ENCODE measurements around the gene CSMD2. TPM values are rescaled to one million over a fixed set of nuclear protein-coding genes. Genes with fewer than 3 reads are reported as not detected.

The CSMD2 gene
- total and polyA plus RNA-seq, 2 experiments from 2014 or later, result 5.3 to 16.6 TPM

- Histone ChIP-seq H3K9me2 (ENCODE audit: insufficient read depth) (no peaks in the 10 kb centered on the region), H3K4me1 (ENCODE audit: insufficient read depth) (no peaks in the 10 kb centered on the region), H3K36me3 (ENCODE audit: insufficient read depth) (no peaks in the 10 kb centered on the region), H4K20me1 (replicated peaks; ENCODE audit: insufficient read depth) (no peaks in the 10 kb centered on the region; the same call in 1 of the 2 replicates), H3K27me3 (ENCODE audit: insufficient read depth) (no peaks in the 10 kb centered on the region), H3K4me3 (no peak overlapping the region), H2AFZ (no peak overlapping the region), H3K4me2 (no peak overlapping the region), H3K79me2 (replicated peaks; ENCODE audit: insufficient read depth) (no peaks in the 10 kb centered on the region), H3F3A (replicated peaks; ENCODE audit: low read depth) (no peaks in the 10 kb centered on the region), H3K27ac (ENCODE audit: low read depth) (no peak overlapping the region)
- ATAC-seq, result no peak
- TF ChIP-seq NANOG (IDR thresholded peaks at IDR 0.05; ENCODE audit: borderline replicate concordance), result no peak
- TF ChIP-seq STAT1 (IDR thresholded peaks at IDR 0.05; ENCODE audit: unreplicated experiment), result no peak
- TF ChIP-seq EZH2 (IDR thresholded peaks at IDR 0.05; ENCODE audit: low read depth, unreplicated experiment), result no peak
- TF ChIP-seq ETS1 (IDR thresholded peaks at IDR 0.05), result no peak
- TF ChIP-seq, protein P1, sequence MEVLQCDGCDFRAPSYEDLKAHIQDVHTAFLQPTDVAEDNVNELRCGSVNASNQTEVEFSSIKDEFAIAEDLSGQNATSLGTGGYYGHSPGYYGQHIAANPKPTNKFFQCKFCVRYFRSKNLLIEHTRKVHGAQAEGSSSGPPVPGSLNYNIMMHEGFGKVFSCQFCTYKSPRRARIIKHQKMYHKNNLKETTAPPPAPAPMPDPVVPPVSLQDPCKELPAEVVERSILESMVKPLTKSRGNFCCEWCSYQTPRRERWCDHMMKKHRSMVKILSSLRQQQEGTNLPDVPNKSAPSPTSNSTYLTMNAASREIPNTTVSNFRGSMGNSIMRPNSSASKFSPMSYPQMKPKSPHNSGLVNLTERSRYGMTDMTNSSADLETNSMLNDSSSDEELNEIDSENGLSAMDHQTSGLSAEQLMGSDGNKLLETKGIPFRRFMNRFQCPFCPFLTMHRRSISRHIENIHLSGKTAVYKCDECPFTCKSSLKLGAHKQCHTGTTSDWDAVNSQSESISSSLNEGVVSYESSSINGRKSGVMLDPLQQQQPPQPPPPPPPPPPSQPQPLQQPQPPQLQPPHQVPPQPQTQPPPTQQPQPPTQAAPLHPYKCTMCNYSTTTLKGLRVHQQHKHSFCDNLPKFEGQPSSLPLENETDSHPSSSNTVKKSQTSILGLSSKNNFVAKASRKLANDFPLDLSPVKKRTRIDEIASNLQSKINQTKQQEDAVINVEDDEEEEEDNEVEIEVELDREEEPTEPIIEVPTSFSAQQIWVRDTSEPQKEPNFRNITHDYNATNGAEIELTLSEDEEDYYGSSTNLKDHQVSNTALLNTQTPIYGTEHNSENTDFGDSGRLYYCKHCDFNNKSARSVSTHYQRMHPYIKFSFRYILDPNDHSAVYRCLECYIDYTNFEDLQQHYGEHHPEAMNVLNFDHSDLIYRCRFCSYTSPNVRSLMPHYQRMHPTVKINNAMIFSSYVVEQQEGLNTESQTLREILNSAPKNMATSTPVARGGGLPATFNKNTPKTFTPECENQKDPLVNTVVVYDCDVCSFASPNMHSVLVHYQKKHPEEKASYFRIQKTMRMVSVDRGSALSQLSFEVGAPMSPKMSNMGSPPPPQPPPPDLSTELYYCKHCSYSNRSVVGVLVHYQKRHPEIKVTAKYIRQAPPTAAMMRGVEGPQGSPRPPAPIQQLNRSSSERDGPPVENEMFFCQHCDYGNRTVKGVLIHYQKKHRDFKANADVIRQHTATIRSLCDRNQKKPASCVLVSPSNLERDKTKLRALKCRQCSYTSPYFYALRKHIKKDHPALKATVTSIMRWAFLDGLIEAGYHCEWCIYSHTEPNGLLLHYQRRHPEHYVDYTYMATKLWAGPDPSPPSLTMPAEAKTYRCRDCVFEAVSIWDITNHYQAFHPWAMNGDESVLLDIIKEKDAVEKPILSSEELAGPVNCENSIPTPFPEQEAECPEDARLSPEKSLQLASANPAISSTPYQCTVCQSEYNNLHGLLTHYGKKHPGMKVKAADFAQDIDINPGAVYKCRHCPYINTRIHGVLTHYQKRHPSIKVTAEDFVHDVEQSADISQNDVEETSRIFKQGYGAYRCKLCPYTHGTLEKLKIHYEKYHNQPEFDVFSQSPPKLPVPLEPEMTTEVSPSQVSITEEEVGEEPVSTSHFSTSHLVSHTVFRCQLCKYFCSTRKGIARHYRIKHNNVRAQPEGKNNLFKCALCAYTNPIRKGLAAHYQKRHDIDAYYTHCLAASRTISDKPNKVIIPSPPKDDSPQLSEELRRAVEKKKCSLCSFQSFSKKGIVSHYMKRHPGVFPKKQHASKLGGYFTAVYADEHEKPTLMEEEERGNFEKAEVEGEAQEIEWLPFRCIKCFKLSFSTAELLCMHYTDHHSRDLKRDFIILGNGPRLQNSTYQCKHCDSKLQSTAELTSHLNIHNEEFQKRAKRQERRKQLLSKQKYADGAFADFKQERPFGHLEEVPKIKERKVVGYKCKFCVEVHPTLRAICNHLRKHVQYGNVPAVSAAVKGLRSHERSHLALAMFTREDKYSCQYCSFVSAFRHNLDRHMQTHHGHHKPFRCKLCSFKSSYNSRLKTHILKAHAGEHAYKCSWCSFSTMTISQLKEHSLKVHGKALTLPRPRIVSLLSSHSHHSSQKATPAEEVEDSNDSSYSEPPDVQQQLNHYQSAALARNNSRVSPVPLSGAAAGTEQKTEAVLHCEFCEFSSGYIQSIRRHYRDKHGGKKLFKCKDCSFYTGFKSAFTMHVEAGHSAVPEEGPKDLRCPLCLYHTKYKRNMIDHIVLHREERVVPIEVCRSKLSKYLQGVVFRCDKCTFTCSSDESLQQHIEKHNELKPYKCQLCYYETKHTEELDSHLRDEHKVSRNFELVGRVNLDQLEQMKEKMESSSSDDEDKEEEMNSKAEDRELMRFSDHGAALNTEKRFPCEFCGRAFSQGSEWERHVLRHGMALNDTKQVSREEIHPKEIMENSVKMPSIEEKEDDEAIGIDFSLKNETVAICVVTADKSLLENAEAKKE (CRISPR knock-in tag; IDR thresholded peaks at IDR 0.05), result no peak
- TF ChIP-seq, protein P2, sequence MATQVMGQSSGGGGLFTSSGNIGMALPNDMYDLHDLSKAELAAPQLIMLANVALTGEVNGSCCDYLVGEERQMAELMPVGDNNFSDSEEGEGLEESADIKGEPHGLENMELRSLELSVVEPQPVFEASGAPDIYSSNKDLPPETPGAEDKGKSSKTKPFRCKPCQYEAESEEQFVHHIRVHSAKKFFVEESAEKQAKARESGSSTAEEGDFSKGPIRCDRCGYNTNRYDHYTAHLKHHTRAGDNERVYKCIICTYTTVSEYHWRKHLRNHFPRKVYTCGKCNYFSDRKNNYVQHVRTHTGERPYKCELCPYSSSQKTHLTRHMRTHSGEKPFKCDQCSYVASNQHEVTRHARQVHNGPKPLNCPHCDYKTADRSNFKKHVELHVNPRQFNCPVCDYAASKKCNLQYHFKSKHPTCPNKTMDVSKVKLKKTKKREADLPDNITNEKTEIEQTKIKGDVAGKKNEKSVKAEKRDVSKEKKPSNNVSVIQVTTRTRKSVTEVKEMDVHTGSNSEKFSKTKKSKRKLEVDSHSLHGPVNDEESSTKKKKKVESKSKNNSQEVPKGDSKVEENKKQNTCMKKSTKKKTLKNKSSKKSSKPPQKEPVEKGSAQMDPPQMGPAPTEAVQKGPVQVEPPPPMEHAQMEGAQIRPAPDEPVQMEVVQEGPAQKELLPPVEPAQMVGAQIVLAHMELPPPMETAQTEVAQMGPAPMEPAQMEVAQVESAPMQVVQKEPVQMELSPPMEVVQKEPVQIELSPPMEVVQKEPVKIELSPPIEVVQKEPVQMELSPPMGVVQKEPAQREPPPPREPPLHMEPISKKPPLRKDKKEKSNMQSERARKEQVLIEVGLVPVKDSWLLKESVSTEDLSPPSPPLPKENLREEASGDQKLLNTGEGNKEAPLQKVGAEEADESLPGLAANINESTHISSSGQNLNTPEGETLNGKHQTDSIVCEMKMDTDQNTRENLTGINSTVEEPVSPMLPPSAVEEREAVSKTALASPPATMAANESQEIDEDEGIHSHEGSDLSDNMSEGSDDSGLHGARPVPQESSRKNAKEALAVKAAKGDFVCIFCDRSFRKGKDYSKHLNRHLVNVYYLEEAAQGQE (IDR thresholded peaks at IDR 0.05; ENCODE audit: unreplicated experiment), result no peak
- no peak for TF ChIP-seq CREB1 (CRISPR knock-in tag; IDR thresholded peaks at IDR 0.05; ENCODE audit: low read depth)
- no peak for TF ChIP-seq ZNF331 (CRISPR knock-in tag; IDR thresholded peaks at IDR 0.05; ENCODE audit: low read depth)
- TF ChIP-seq, protein P3, sequence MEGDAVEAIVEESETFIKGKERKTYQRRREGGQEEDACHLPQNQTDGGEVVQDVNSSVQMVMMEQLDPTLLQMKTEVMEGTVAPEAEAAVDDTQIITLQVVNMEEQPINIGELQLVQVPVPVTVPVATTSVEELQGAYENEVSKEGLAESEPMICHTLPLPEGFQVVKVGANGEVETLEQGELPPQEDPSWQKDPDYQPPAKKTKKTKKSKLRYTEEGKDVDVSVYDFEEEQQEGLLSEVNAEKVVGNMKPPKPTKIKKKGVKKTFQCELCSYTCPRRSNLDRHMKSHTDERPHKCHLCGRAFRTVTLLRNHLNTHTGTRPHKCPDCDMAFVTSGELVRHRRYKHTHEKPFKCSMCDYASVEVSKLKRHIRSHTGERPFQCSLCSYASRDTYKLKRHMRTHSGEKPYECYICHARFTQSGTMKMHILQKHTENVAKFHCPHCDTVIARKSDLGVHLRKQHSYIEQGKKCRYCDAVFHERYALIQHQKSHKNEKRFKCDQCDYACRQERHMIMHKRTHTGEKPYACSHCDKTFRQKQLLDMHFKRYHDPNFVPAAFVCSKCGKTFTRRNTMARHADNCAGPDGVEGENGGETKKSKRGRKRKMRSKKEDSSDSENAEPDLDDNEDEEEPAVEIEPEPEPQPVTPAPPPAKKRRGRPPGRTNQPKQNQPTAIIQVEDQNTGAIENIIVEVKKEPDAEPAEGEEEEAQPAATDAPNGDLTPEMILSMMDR (conservative IDR thresholded peaks at IDR 0.05; ENCODE audit: low read depth in 2 of 2), result no peak
- no peak for TF ChIP-seq POLR2AphosphoS5 (IDR thresholded peaks at IDR 0.05; ENCODE audit: low read depth)
- no peak for TF ChIP-seq EZH2phosphoT487 (IDR thresholded peaks at IDR 0.05; ENCODE audit: unreplicated experiment)
- TF ChIP-seq ZNF114 (CRISPR knock-in tag; IDR thresholded peaks at IDR 0.05), result no peak
- TF ChIP-seq JUNB (IDR thresholded peaks at IDR 0.05; ENCODE audit: unreplicated experiment), result no peak
- no peaks in the 10 kb centered on the region for H3K9me3 Mint-ChIP-seq
- H3K4me1 Mint-ChIP-seq, result peaks cover 15% of the 10 kb centered on the region
- no peak for DNase-seq (ENCODE audit: low spot score)
- H3K27ac Mint-ChIP-seq, result no peak overlapping the region
- no peak overlapping the region for H3K4me3 Mint-ChIP-seq
- peaks cover 11% of the 10 kb centered on the region for H3K27me3 Mint-ChIP-seq (ENCODE audit: insufficient read depth, low read depth, poor library complexity)
- H3K36me3 Mint-ChIP-seq (ENCODE audit: low read depth), result no peaks in the 10 kb centered on the region
These were observed 266.1 kb downstream of the CSMD2 start for GRCh38 chr1:33898881-33899280.
